HG03558 (cell line): ENCODE measurements around the gene HOXA1.

Experiments used
- ATAC-seq: cut with Tn5 transposase; IDR thresholded peaks from one replicate; pipeline ENCODE4 v1.9.1; 2021; ENCODE audit warnings: moderate number of reproducible peaks; ENCODE audit not compliant: unreplicated experiment; ENCODE audit errors: extremely low read depth

HOXA1 gene

GRCh38 chr7:27096768-27097514 is 1.1 kb upstream of the HOXA1 start:
- ATAC-seq, result no peak

GRCh38 chr7:27095050-27095896 is 527 bp downstream of the HOXA1 start:
- no peak for ATAC-seq

- ATAC-seq, result no peak
Observed at GRCh38 chr7:27094304-27095049, 1.3 kb downstream of the HOXA1 start.

- no peak for ATAC-seq
Observed at GRCh38 chr7:27093184-27093895, 2.5 kb downstream of the HOXA1 start.

GRCh38 chr7:27092819-27093110 is 3.0 kb downstream of the HOXA1 start:
- ATAC-seq, result no peak

- no peak for ATAC-seq
Observed at GRCh38 chr7:27091941-27092818, 3.6 kb downstream of the HOXA1 start.

GRCh38 chr7:27091105-27091504 is 4.7 kb downstream of the HOXA1 start:
- no peak for ATAC-seq

- no peak for ATAC-seq
Observed at GRCh38 chr7:27088002-27088922, 7.5 kb downstream of the HOXA1 start.

GRCh38 chr7:27083646-27084045 is 12.2 kb downstream of the HOXA1 start:
- ATAC-seq, result no peak

- ATAC-seq, result no peak
Observed at GRCh38 chr7:27082171-27082570, 13.6 kb downstream of the HOXA1 start.

- no peak for ATAC-seq
Observed at GRCh38 chr7:27080844-27081436, 14.9 kb downstream of the HOXA1 start.

GRCh38 chr7:27079234-27079975 is 16.4 kb downstream of the HOXA1 start:
- ATAC-seq, result no peak

GRCh38 chr7:27078616-27079233 is 17.1 kb downstream of the HOXA1 start:
- no peak for ATAC-seq

- no peak for ATAC-seq
Observed at GRCh38 chr7:27073076-27073475, 22.7 kb downstream of the HOXA1 start.

- no peak for ATAC-seq
Observed at GRCh38 chr7:27071622-27072390, 24.0 kb downstream of the HOXA1 start.

- ATAC-seq, result no peak
Observed at GRCh38 chr7:27068259-27068658, 27.5 kb downstream of the HOXA1 start.
